ENCODE data around the gene TOR1AIP2. TPM values are rescaled to one million over a fixed set of nuclear protein-coding genes. Genes with fewer than 3 reads are reported as not detected.

Gene TOR1AIP2
- total RNA-seq, 2 experiments from 2014 or later: 31.0 to 49.9 TPM

DNA sequence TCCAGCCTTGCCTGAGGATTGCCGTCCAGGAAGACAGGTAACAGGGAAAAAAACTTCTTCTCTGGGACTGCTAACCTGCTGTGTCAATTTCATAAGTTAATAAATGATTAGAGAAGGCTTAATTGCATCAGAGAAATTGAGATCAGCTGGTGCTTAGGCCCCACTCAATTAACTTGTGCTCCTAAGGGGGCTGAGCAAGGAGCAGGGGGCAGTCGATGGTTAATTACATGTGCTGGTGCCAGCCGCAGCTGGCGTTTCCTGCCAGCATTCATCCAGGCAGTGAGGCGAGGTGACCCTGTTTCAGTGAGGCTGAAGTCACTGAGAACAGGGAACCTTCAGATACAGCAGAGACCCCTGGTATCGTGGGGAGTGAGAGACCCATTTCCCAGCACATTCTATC is 74.5 kb downstream of the TOR1AIP2 start:
- Histone ChIP-seq H3K79me2 (ENCODE audit: insufficient read depth, low read depth, low read length) (no peaks in the 10 kb centered on the region), H3K9me3 (ENCODE audit: low read length) (no peaks in the 10 kb centered on the region), H3K4me3 (ENCODE audit: low read depth, low read length, poor library complexity, severe bottlenecking) (no peak overlapping the region), H3K4me1 (ENCODE audit: insufficient read depth, low read length, poor library complexity, severe bottlenecking) (no peaks in the 10 kb centered on the region), H2AFZ (ENCODE audit: low read length) (no peak overlapping the region), H4K20me1 (ENCODE audit: insufficient read depth, low read length) (no peaks in the 10 kb centered on the region), H3K27ac (ENCODE audit: low read depth, low read length, poor library complexity, severe bottlenecking) (no peak overlapping the region), H3K4me2 (ENCODE audit: low read length) (no peak overlapping the region), H3K9me2 (ENCODE audit: insufficient read depth, low read length) (no peaks in the 10 kb centered on the region), H3K36me3 (ENCODE audit: insufficient read depth, low read length) (no peaks in the 10 kb centered on the region)
- POLR2A ChIA-PET: no interaction called here
- no TSS peak for BruUV-seq (replicated peaks)
- intact Hi-C loops (cut with micrococcal nuclease; ENCODE audit: unreplicated experiment): no loop called here
- DNase-seq (ENCODE audit: low spot score): no peak
- TF ChIP-seq EZH2phosphoT487 (IDR thresholded peaks at IDR 0.05; ENCODE audit: borderline replicate concordance, low read depth, low read length): no peak
- TF ChIP-seq CTCF (conservative IDR thresholded peaks at IDR 0.05; ENCODE audit: low read length): no peak
- CTCF ChIA-PET (ENCODE audit: unreplicated experiment): no interaction called here

DNA sequence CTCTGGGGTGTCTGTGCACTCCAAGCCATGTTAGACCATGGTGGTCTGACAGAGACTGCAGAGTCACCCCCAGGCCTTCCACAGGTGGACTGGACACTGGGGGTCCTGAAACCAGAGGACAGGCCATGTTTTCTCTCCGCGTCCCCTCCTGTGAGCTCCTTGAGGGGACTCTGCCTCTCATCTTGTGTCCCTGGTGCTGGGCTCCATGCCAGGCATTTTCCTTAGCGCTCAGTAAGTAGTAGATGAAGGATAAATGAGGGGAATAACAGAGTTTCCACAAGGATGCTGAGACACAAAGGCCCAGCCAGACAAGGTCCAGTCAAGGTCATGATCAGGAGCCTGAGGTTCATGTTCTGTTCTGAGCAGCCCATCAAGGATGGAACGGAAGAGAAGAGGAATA is 77.1 kb downstream of the TOR1AIP2 start:
- no peaks in the 10 kb centered on the region for H3K36me3 ChIP-seq (ENCODE audit: insufficient read depth, low read length)
- DNase-seq (ENCODE audit: low spot score): no peak
- H3K27ac ChIP-seq (ENCODE audit: low read depth, low read length, poor library complexity, severe bottlenecking): no peak overlapping the region
- TF ChIP-seq EZH2phosphoT487 (IDR thresholded peaks at IDR 0.05; ENCODE audit: borderline replicate concordance, low read depth, low read length) (no peak), CTCF (conservative IDR thresholded peaks at IDR 0.05; ENCODE audit: low read length) (no peak)
- ChIA-PET POLR2A (no interaction called here), CTCF (ENCODE audit: unreplicated experiment) (no interaction called here)
- BruUV-seq (replicated peaks): no TSS peak
- no peaks in the 10 kb centered on the region for H3K9me2 ChIP-seq (ENCODE audit: insufficient read depth, low read length)
- no peak overlapping the region for H3K4me3 ChIP-seq (ENCODE audit: low read depth, low read length, poor library complexity, severe bottlenecking)
- intact Hi-C loops (cut with micrococcal nuclease; ENCODE audit: unreplicated experiment): no loop called here
- no peak overlapping the region for H3K4me2 ChIP-seq (ENCODE audit: low read length)
- H3K4me1 ChIP-seq (ENCODE audit: insufficient read depth, low read length, poor library complexity, severe bottlenecking): no peaks in the 10 kb centered on the region
- H2AFZ ChIP-seq (ENCODE audit: low read length): no peak overlapping the region
- H3K9me3 ChIP-seq (ENCODE audit: low read length): no peaks in the 10 kb centered on the region
- no peaks in the 10 kb centered on the region for H4K20me1 ChIP-seq (ENCODE audit: insufficient read depth, low read length)
- no peaks in the 10 kb centered on the region for H3K79me2 ChIP-seq (ENCODE audit: insufficient read depth, low read depth, low read length)

- Histone ChIP-seq H3K79me2 (ENCODE audit: insufficient read depth, low read depth, low read length) (no peaks in the 10 kb centered on the region), H3K27ac (ENCODE audit: low read depth, low read length, poor library complexity, severe bottlenecking) (no peak overlapping the region), H3K36me3 (ENCODE audit: insufficient read depth, low read length) (no peaks in the 10 kb centered on the region), H3K9me3 (ENCODE audit: low read length) (no peaks in the 10 kb centered on the region), H3K4me3 (ENCODE audit: low read depth, low read length, poor library complexity, severe bottlenecking) (no peak overlapping the region), H3K4me1 (ENCODE audit: insufficient read depth, low read length, poor library complexity, severe bottlenecking) (no peaks in the 10 kb centered on the region), H4K20me1 (ENCODE audit: insufficient read depth, low read length) (no peaks in the 10 kb centered on the region), H2AFZ (ENCODE audit: low read length) (no peak overlapping the region), H3K9me2 (ENCODE audit: insufficient read depth, low read length) (no peaks in the 10 kb centered on the region), H3K4me2 (ENCODE audit: low read length) (no peak overlapping the region)
- ChIA-PET POLR2A (no interaction called here), CTCF (ENCODE audit: unreplicated experiment) (no interaction called here)
- DNase-seq (ENCODE audit: low spot score): no peak
- BruUV-seq (replicated peaks): no TSS peak
- intact Hi-C loops (cut with micrococcal nuclease; ENCODE audit: unreplicated experiment): no loop called here
- TF ChIP-seq EZH2phosphoT487 (IDR thresholded peaks at IDR 0.05; ENCODE audit: borderline replicate concordance, low read depth, low read length): no peak
- no peak for TF ChIP-seq CTCF (conservative IDR thresholded peaks at IDR 0.05; ENCODE audit: low read length)
These were observed 78.6 kb downstream of the TOR1AIP2 start for GRCh38 chr1:179798864-179799516.
